Measurements from ENCODE around the gene S100P. TPM values are rescaled to one million over a fixed set of nuclear protein-coding genes. Genes with fewer than 3 reads are reported as not detected.
"Not testable (repeated sequence)": the region's sequence is repeated elsewhere in the genome, so short reads cannot be mapped to it uniquely, and the experiment has no call there.

Gene S100P
- total and polyA plus RNA-seq, 4 donors = 0.42 to 3.1 (median 2.3) TPM

GRCh38 chr4:6673191-6673659, 20.5 kb upstream of the S100P start:
- TF ChIP-seq TAF1 (conservative IDR thresholded peaks at IDR 0.05) = peak; percentile 41
- not testable (repeated sequence) for H3K27me3 ChIP-seq (ENCODE audit: control insufficient read depth in 4 of 4, insufficient read depth in 4 of 4, low read length in 3 of 4); DNase-seq (ENCODE audit: low spot score); H3K36me3 ChIP-seq (ENCODE audit: control insufficient read depth in 4 of 4, insufficient read depth in 3 of 4, low read depth in 1 of 4, low read length in 3 of 4); H3K9me3 ChIP-seq (ENCODE audit: control insufficient read depth in 4 of 4, low read length in 3 of 4)
- Histone ChIP-seq H3K27ac (ENCODE audit: low read depth in 1 of 2, low read length in 2 of 2) (peak overlapping the region; percentile 72 to 78), H3K4me3 (ENCODE audit: low read depth in 1 of 3, low read length in 3 of 3) (peak overlapping the region in 2 of 3 donors; percentile 73 to 74), H3K9ac (ENCODE audit: low read depth in 1 of 2, low read length in 2 of 2) (peak overlapping the region; percentile 51 to 77), H3K4me1 (ENCODE audit: control insufficient read depth in 4 of 4, insufficient read depth in 4 of 4, low read length in 3 of 4) (peaks cover 5 to 34% (median 23%) of the 10 kb centered on the region in 4 donors)
- WGBS = 62% methylated on average over 14 of the region's 14 CpGs

- peak; percentile 53 to 75 for TF ChIP-seq RXRA (IDR thresholded peaks at IDR 0.05)
- TF ChIP-seq JUND (IDR thresholded peaks at IDR 0.05) = no peak
- no peak for TF ChIP-seq ZBTB33 (IDR thresholded peaks at IDR 0.05)
- peak; percentile 54 to 77 for TF ChIP-seq HNF4A (conservative IDR thresholded peaks at IDR 0.05)
- TF ChIP-seq YY1 (IDR thresholded peaks at IDR 0.05) = peak; percentile 88
- TF ChIP-seq, protein P1, sequence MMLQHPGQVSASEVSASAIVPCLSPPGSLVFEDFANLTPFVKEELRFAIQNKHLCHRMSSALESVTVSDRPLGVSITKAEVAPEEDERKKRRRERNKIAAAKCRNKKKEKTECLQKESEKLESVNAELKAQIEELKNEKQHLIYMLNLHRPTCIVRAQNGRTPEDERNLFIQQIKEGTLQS (IDR thresholded peaks at IDR 0.05) = no peak
- peak; percentile 32 for TF ChIP-seq TAF1 (conservative IDR thresholded peaks at IDR 0.05)
- no peak for TF ChIP-seq FOXA2 (IDR thresholded peaks at IDR 0.05)
- peak in 1 of 2 donors; percentile 13 for TF ChIP-seq RAD21 (IDR thresholded peaks at IDR 0.05)
- TF ChIP-seq CTCF (IDR thresholded peaks at IDR 0.05; ENCODE audit: low read depth, low read length, missing input control) = no peak
- TF ChIP-seq SP1 (IDR thresholded peaks at IDR 0.05) = peak; percentile 81
- TF ChIP-seq, protein P2, sequence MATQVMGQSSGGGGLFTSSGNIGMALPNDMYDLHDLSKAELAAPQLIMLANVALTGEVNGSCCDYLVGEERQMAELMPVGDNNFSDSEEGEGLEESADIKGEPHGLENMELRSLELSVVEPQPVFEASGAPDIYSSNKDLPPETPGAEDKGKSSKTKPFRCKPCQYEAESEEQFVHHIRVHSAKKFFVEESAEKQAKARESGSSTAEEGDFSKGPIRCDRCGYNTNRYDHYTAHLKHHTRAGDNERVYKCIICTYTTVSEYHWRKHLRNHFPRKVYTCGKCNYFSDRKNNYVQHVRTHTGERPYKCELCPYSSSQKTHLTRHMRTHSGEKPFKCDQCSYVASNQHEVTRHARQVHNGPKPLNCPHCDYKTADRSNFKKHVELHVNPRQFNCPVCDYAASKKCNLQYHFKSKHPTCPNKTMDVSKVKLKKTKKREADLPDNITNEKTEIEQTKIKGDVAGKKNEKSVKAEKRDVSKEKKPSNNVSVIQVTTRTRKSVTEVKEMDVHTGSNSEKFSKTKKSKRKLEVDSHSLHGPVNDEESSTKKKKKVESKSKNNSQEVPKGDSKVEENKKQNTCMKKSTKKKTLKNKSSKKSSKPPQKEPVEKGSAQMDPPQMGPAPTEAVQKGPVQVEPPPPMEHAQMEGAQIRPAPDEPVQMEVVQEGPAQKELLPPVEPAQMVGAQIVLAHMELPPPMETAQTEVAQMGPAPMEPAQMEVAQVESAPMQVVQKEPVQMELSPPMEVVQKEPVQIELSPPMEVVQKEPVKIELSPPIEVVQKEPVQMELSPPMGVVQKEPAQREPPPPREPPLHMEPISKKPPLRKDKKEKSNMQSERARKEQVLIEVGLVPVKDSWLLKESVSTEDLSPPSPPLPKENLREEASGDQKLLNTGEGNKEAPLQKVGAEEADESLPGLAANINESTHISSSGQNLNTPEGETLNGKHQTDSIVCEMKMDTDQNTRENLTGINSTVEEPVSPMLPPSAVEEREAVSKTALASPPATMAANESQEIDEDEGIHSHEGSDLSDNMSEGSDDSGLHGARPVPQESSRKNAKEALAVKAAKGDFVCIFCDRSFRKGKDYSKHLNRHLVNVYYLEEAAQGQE (IDR thresholded peaks at IDR 0.05) = peak; percentile 20
- TF ChIP-seq, protein P3, sequence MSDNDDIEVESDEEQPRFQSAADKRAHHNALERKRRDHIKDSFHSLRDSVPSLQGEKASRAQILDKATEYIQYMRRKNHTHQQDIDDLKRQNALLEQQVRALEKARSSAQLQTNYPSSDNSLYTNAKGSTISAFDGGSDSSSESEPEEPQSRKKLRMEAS (IDR thresholded peaks at IDR 0.05) = peak; percentile 75
- TF ChIP-seq HNF4G (IDR thresholded peaks at IDR 0.05) = peak; percentile 16
- Histone ChIP-seq H3K9ac (ENCODE audit: low read depth in 1 of 2, low read length in 2 of 2) (peak overlapping the region; percentile 77 to 78), H3K4me1 (ENCODE audit: control insufficient read depth in 4 of 4, insufficient read depth in 4 of 4, low read length in 3 of 4) (peaks cover 5 to 34% (median 23%) of the 10 kb centered on the region in 4 donors), H3K36me3 (ENCODE audit: control insufficient read depth in 4 of 4, insufficient read depth in 3 of 4, low read depth in 1 of 4, low read length in 3 of 4) (no peaks in the 10 kb centered on the region), H3K27me3 (ENCODE audit: control insufficient read depth in 4 of 4, insufficient read depth in 4 of 4, low read length in 3 of 4) (no peaks in the 10 kb centered on the region), H3K27ac (ENCODE audit: low read depth in 1 of 2, low read length in 2 of 2) (peak overlapping the region; percentile 72 to 78), H3K4me3 (ENCODE audit: low read depth in 1 of 3, low read length in 3 of 3) (peak overlapping the region; percentile 73 to 76 (median 74)), H3K9me3 (ENCODE audit: control insufficient read depth in 4 of 4, low read length in 3 of 4) (no peaks in the 10 kb centered on the region)
- WGBS = 2% methylated on average over 89 of the region's 89 CpGs
- DNase-seq (ENCODE audit: low spot score) = peak; percentile 91
Observed at GRCh38 chr4:6673660-6674499, 19.8 kb upstream of the S100P start.

All from liver (tissue), 9 donors.